ENCODE data around the gene S100A16. TPM values are rescaled to one million over a fixed set of nuclear protein-coding genes. Genes with fewer than 3 reads are reported as not detected.
"Not testable (repeated sequence)": the region's sequence is repeated elsewhere in the genome, so short reads cannot be mapped to it uniquely, and the experiment has no call there.

Gene S100A16
- total RNA-seq, 1 experiment from 2014 or later, result 14.6 TPM

GRCh38 chr1:153588482-153588881, 24.5 kb downstream of the S100A16 start:
- peaks cover 9% of the 10 kb centered on the region for H3K4me1 Mint-ChIP-seq
- H3K9me3 Mint-ChIP-seq, result no peaks in the 10 kb centered on the region
- CTCF ChIA-PET, result interaction anchor here (0.7 to 1.3 kb wide), 3 partner anchors 16 to 233 kb away, joined by 3 to 4 read pairs (median 4); partner anchors contain the start of gene S100A13
- H3K36me3 Mint-ChIP-seq, result no peaks in the 10 kb centered on the region
- TF ChIP-seq ZBTB43 (CRISPR knock-in tag; IDR thresholded peaks at IDR 0.05), result no peak
- no peak for TF ChIP-seq JAZF1 (CRISPR knock-in tag; IDR thresholded peaks at IDR 0.05)
- TF ChIP-seq NR3C1 (CRISPR knock-in tag; conservative IDR thresholded peaks at IDR 0.05; ENCODE audit: low read depth), result no peak
- TF ChIP-seq MAX (CRISPR knock-in tag; IDR thresholded peaks at IDR 0.05), result no peak
- TF ChIP-seq PREB (CRISPR knock-in tag; IDR thresholded peaks at IDR 0.05; ENCODE audit: borderline replicate concordance), result no peak
- no peak for TF ChIP-seq JUN (CRISPR knock-in tag; IDR thresholded peaks at IDR 0.05)
- TF ChIP-seq ERG (CRISPR knock-in tag; IDR thresholded peaks at IDR 0.05), result no peak
- TF ChIP-seq ATF1 (CRISPR knock-in tag; IDR thresholded peaks at IDR 0.05), result no peak
- no peak for TF ChIP-seq ETV6 (CRISPR knock-in tag; IDR thresholded peaks at IDR 0.05)
- TF ChIP-seq ZNF281 (CRISPR knock-in tag; IDR thresholded peaks at IDR 0.05), result no peak
- TF ChIP-seq SP1 (CRISPR knock-in tag; conservative IDR thresholded peaks at IDR 0.05), result no peak
- no peak for TF ChIP-seq FOXK1 (CRISPR knock-in tag; IDR thresholded peaks at IDR 0.05)
- no peak for ATAC-seq
- POLR2A ChIA-PET, result no interaction called here
- DNase-seq (ENCODE audit: low spot score), result no peak
- H3K27me3 Mint-ChIP-seq (ENCODE audit: low read depth), result no peaks in the 10 kb centered on the region
- no peak overlapping the region for H3K27ac Mint-ChIP-seq
- no peak overlapping the region for H3K4me3 Mint-ChIP-seq

GRCh38 chr1:153588033-153588432, 24.9 kb downstream of the S100A16 start:
- H3K4me3 Mint-ChIP-seq; POLR2A ChIA-PET; H3K27ac Mint-ChIP-seq; H3K36me3 Mint-ChIP-seq; H3K9me3 Mint-ChIP-seq; H3K4me1 Mint-ChIP-seq; ATAC-seq; H3K27me3 Mint-ChIP-seq (ENCODE audit: low read depth); DNase-seq (ENCODE audit: low spot score): not testable (repeated sequence)
- CTCF ChIA-PET, result interaction anchor here (0.6 to 5.2 kb wide), 5 partner anchors 16 to 232 kb away, joined by 3 to 29 read pairs (median 4); partner anchors contain the start of genes S100A1 and S100A13

- ChIA-PET POLR2A (no interaction called here), CTCF (interaction anchor here (5.2 kb wide), 1 partner anchor 41 kb away, joined by 29 read pairs; the partner anchor contains the start of genes S100A1 and S100A13)
- DNase-seq (ENCODE audit: low spot score) (no peak), ATAC-seq (no peak)
- peaks cover 4% of the 10 kb centered on the region for H3K4me1 Mint-ChIP-seq
- H3K4me3 Mint-ChIP-seq, result no peak overlapping the region
- no peak overlapping the region for H3K27ac Mint-ChIP-seq
- H3K36me3 Mint-ChIP-seq, result no peaks in the 10 kb centered on the region
- no peaks in the 10 kb centered on the region for H3K9me3 Mint-ChIP-seq
- H3K27me3 Mint-ChIP-seq (ENCODE audit: low read depth), result no peaks in the 10 kb centered on the region
- TF ChIP-seq PREB (CRISPR knock-in tag; IDR thresholded peaks at IDR 0.05; ENCODE audit: borderline replicate concordance) (no peak), ATF6 (CRISPR knock-in tag; IDR thresholded peaks at IDR 0.05) (no peak), USF2 (CRISPR knock-in tag; IDR thresholded peaks at IDR 0.05) (no peak), ETV6 (CRISPR knock-in tag; IDR thresholded peaks at IDR 0.05) (no peak), FOXJ3 (CRISPR knock-in tag; IDR thresholded peaks at IDR 0.05; ENCODE audit: borderline replicate concordance) (no peak), CDX4 (CRISPR knock-in tag; IDR thresholded peaks at IDR 0.05; ENCODE audit: borderline replicate concordance) (no peak), ZNF138 (CRISPR knock-in tag; conservative IDR thresholded peaks at IDR 0.05) (no peak), JUN (CRISPR knock-in tag; IDR thresholded peaks at IDR 0.05) (no peak), MLX (CRISPR knock-in tag; IDR thresholded peaks at IDR 0.05) (no peak)
These were observed 25.6 kb downstream of the S100A16 start for GRCh38 chr1:153587314-153587713.

Data from WTC11 (cell line).